DND-41 (cell line): ENCODE data around the gene PTHLH.

Source experiments
- ATAC-seq: fragments of 200-7000 bp; cut with Tn5 transposase; 3 replicates; pipeline ENCODE4 v1.9.1; 2021; ENCODE audit warnings: low read depth; ENCODE audit not compliant: insufficient read depth
- DNase-seq: peaks from one replicate; pipeline ENCODE4 v3.0.0-alpha.2; 2020
- H2AFZ ChIP-seq: 2 replicates; pipeline ENCODE4 v1.6.0; 2012; ENCODE audit warnings: low read depth, low read length
- H3K27ac ChIP-seq: 2 replicates; pipeline ENCODE4 v1.5.1; 2012; ENCODE audit warnings: low read length, inconsistent platforms
- H3K27me3 ChIP-seq: fragments of 200-600 bp; sonication (generic); 2 replicates; pipeline ENCODE4 v1.6.0; 2012; ENCODE audit warnings: low read length, mild to moderate bottlenecking, inconsistent platforms; ENCODE audit not compliant: insufficient read depth, poor library complexity
- H3K36me3 ChIP-seq: 2 replicates; pipeline ENCODE4 v1.5.1; 2012; ENCODE audit warnings: low read length, inconsistent platforms; ENCODE audit not compliant: insufficient read depth
- H3K4me1 ChIP-seq: 2 replicates; pipeline ENCODE4 v1.5.1; 2012; ENCODE audit warnings: mild to moderate bottlenecking, low read length; ENCODE audit not compliant: insufficient read depth
- H3K4me2 ChIP-seq: 2 replicates; pipeline ENCODE4 v1.6.0; 2012; ENCODE audit warnings: mild to moderate bottlenecking, moderate library complexity, low read length, inconsistent platforms; ENCODE audit not compliant: insufficient read depth
- H3K4me3 ChIP-seq, 2 experiments: fragments of 200-600 bp in 1 of 2; shearing (Covaris generic) in 1 of 2; 2 replicates each; pipeline ENCODE4 v1.5.1; 2012 to 2016; ENCODE audit warnings: inconsistent platforms in 2 of 2, low read length in 2 of 2, mild to moderate bottlenecking in 2 of 2, low read depth in 1 of 2, moderate library complexity in 1 of 2
- H3K79me2 ChIP-seq: 2 replicates; pipeline ENCODE4 v1.6.0; 2012; ENCODE audit warnings: low read length, inconsistent platforms; ENCODE audit not compliant: insufficient read depth
- H3K9ac ChIP-seq: 2 replicates; pipeline ENCODE4 v1.6.0; 2012; ENCODE audit warnings: low read depth, mild to moderate bottlenecking, inconsistent platforms, low read length, moderate library complexity
- H3K9me3 ChIP-seq: 2 replicates; pipeline ENCODE4 v1.5.1; 2012; ENCODE audit warnings: low read length, moderate library complexity, mild to moderate bottlenecking, inconsistent platforms; ENCODE audit not compliant: insufficient read depth, severe bottlenecking
- H4K20me1 ChIP-seq: 2 replicates; pipeline ENCODE4 v1.6.0; 2012; ENCODE audit warnings: low read length; ENCODE audit not compliant: insufficient read depth
- EZH2 ChIP-seq: IDR thresholded peaks from 3 replicates; pipeline ENCODE4 v1.6.1; 2012; ENCODE audit warnings: borderline replicate concordance, low read depth, mild to moderate bottlenecking, moderate library complexity, low read length, inconsistent platforms; ENCODE audit not compliant: severe bottlenecking
- TF ChIP-seq, protein P1 (sequence below): IDR thresholded peaks from 2 replicates; pipeline ENCODE4 v1.5.1; 2012; ENCODE audit warnings: borderline replicate concordance, low read length, moderate library complexity, mild to moderate bottlenecking; ENCODE audit not compliant: poor library complexity, severe bottlenecking; ENCODE audit errors: extremely low read depth

The PTHLH gene

DNA sequence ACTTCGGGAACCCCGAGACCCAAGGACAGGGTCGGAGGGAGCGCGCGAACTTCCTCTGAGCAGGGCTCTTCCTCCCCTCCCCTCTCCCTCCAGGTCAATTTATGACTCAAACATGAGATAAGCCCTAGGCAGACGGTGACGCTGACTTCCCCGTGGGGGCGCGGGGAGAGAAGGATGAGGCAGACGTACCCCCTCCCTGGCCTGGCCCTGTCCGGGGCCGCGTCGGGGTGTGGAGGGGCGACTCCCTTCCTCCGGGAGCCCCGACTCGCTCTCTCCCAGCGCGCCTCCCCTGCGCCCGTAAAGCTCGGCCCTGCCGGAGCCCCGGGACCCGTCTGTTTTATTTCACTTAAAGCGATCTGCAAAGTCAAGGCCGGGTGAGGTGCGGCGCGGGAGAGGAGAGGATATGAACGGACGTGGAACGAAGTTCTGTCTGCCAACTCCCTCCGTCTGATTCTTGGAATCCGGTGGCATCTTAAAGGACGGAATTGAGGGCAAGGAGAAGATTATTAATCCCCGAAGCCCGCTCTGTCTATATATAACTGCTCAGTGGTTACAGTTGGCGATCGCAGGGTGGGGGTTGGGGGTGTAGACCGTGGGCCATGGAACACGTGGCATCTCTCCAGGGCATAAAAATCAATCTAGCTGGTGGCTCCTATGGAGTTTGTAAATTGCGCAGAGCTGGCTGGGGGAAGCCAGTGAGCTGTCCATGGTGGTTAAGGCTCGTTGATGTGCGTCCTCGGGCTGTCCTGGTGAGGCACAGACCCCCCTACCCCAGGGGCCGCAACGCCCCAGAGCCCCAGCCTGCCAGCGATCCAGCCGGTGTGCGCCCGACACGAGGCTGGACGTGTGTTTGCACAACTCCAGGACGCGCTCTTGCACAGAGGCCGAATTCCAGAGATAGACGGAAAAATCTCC is 2.9 kb upstream of the PTHLH start:
- H3K4me3 ChIP-seq, result no peak overlapping the region
- H2AFZ ChIP-seq, result no peak overlapping the region
- no peaks in the 10 kb centered on the region for H3K79me2 ChIP-seq
- no peaks in the 10 kb centered on the region for H4K20me1 ChIP-seq
- H3K4me2 ChIP-seq, result no peak overlapping the region
- TF ChIP-seq EZH2, result no peak
- TF ChIP-seq, protein P1, sequence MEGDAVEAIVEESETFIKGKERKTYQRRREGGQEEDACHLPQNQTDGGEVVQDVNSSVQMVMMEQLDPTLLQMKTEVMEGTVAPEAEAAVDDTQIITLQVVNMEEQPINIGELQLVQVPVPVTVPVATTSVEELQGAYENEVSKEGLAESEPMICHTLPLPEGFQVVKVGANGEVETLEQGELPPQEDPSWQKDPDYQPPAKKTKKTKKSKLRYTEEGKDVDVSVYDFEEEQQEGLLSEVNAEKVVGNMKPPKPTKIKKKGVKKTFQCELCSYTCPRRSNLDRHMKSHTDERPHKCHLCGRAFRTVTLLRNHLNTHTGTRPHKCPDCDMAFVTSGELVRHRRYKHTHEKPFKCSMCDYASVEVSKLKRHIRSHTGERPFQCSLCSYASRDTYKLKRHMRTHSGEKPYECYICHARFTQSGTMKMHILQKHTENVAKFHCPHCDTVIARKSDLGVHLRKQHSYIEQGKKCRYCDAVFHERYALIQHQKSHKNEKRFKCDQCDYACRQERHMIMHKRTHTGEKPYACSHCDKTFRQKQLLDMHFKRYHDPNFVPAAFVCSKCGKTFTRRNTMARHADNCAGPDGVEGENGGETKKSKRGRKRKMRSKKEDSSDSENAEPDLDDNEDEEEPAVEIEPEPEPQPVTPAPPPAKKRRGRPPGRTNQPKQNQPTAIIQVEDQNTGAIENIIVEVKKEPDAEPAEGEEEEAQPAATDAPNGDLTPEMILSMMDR, result no peak
- ATAC-seq (no peak), DNase-seq (no peak)
- H3K36me3 ChIP-seq, result no peaks in the 10 kb centered on the region
- no peak overlapping the region for H3K27ac ChIP-seq
- H3K4me1 ChIP-seq, result no peaks in the 10 kb centered on the region; the same call in 1 of the 2 replicates
- no peak overlapping the region for H3K9ac ChIP-seq
- H3K9me3 ChIP-seq, result no peaks in the 10 kb centered on the region
- no peaks in the 10 kb centered on the region for H3K27me3 ChIP-seq

DNA sequence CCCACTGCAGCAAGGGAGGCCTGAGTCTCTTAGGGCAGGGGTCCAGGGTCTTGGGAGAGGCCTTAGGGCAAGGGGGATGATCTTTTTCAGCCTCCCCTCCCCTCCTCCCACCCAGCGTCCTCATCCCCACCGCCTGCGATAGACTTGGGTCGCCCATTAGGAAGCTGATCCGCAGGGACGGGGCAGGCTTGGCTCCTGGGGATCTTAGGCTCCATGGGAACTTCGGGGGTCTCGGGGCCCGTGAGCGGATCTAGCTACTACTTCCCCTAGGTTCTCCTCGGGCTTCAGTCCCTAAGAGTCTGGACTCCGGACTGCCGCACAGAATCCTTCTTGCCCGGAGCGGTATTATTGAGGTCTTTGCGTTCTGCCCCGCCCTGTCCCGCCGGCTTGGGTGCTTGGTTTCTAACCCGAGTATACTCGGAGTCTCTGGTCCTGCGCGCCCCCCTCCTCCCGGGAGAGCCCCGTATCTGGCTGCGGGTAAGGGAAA is 2.2 kb upstream of the PTHLH start:
- Histone ChIP-seq H3K4me3 (no peak overlapping the region), H3K36me3 (no peaks in the 10 kb centered on the region), H3K4me1 (no peaks in the 10 kb centered on the region; the same call in 1 of the 2 replicates), H3K27ac (no peak overlapping the region), H3K4me2 (no peak overlapping the region), H3K9ac (no peak overlapping the region), H3K9me3 (no peaks in the 10 kb centered on the region), H4K20me1 (no peaks in the 10 kb centered on the region), H2AFZ (no peak overlapping the region), H3K27me3 (no peaks in the 10 kb centered on the region), H3K79me2 (no peaks in the 10 kb centered on the region)
- TF ChIP-seq, protein P1, result no peak
- no peak for TF ChIP-seq EZH2
- ATAC-seq (no peak), DNase-seq (no peak)

DNA sequence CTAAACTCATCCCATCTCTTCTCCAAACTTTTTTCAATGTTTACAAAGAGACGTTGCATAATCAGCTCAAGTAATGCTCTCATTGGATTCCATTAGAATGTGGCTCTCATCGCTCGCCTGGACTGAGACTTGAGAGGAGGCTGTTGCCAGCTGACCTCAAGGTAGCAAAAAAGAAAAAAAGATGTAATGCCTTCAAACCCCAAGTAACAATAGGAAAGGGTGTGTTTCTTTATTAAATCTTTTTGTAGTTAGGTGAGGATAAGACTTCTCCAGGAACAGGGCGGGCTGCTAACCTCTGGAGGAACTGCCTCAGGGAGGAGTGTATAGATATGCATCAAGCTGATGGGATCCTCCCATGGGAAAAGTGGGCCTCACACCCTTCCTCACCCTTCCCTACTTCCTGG is 956 bp upstream of the PTHLH start:
- no peak for DNase-seq

More for the DNA sequence above, 956 bp upstream of the PTHLH start:
- Histone ChIP-seq H3K4me1 (no peaks in the 10 kb centered on the region; the same call in 1 of the 2 replicates), H3K4me3 (no peak overlapping the region), H3K27ac (no peak overlapping the region), H3K27me3 (no peaks in the 10 kb centered on the region), H3K79me2 (no peaks in the 10 kb centered on the region), H2AFZ (no peak overlapping the region), H3K9me3 (no peaks in the 10 kb centered on the region), H3K9ac (no peak overlapping the region), H3K36me3 (no peaks in the 10 kb centered on the region), H3K4me2 (no peak overlapping the region), H4K20me1 (no peaks in the 10 kb centered on the region)
- no peak for ATAC-seq
- TF ChIP-seq, protein P1, result no peak
- no peak for TF ChIP-seq EZH2
